ENCODE results near the gene B2M.
"Not testable (repeated sequence)": the region's sequence is repeated elsewhere in the genome, so short reads cannot be mapped to it uniquely, and the experiment has no call there.

B2M gene

GRCh38 chr15:44711096-44711742 lies at the start of gene B2M, which contains the start of gene PATL2:
TSS of gene B2M (plus strand) at chr15:44711517. CDS start at chr15:44711547, 30 bp downstream.
TSS of gene PATL2 (minus strand) at chr15:44711323. CDS start at chr15:44676490, 34,833 bp downstream.
- peak; percentile 94 to 96 (median 95) for DNase-seq (ENCODE audit: low read depth in 3 of 3, low spot score in 1 of 3)

- no peak for DNase-seq (ENCODE audit: low read depth in 3 of 3, low spot score in 1 of 3)
Measured at GRCh38 chr15:44661576-44661975, 49.7 kb upstream of the B2M start.

- DNase-seq (ENCODE audit: low read depth in 3 of 3, low spot score in 1 of 3): peak; percentile 57 to 70 (median 61)
Measured at GRCh38 chr15:44662478-44663409, 48.6 kb upstream of the B2M start.

GRCh38 chr15:44663410-44664308 lies 47.7 kb upstream of the B2M start, which contains the start of gene SPG11:
TSS of gene SPG11 (minus strand) at chr15:44663662. CDS start at chr15:44663647, 15 bp downstream.
- peak; percentile 89 to 94 (median 91) for DNase-seq (ENCODE audit: low read depth in 3 of 3, low spot score in 1 of 3)

- DNase-seq (ENCODE audit: low read depth in 3 of 3, low spot score in 1 of 3): no peak
Measured at GRCh38 chr15:44666210-44667038, 44.9 kb upstream of the B2M start.

- no peak for DNase-seq (ENCODE audit: low read depth in 3 of 3, low spot score in 1 of 3)
Measured at GRCh38 chr15:44667039-44667360, 44.3 kb upstream of the B2M start.

- DNase-seq (ENCODE audit: low read depth in 3 of 3, low spot score in 1 of 3): no peak
Measured at GRCh38 chr15:44668921-44669320, 42.4 kb upstream of the B2M start.

- DNase-seq (ENCODE audit: low read depth in 3 of 3, low spot score in 1 of 3): no peak
Measured at GRCh38 chr15:44670087-44670950, 41.0 kb upstream of the B2M start.

GRCh38 chr15:44673639-44674038 lies 37.7 kb upstream of the B2M start:
- DNase-seq (ENCODE audit: low read depth in 3 of 3, low spot score in 1 of 3): no peak

- DNase-seq (ENCODE audit: low read depth in 3 of 3, low spot score in 1 of 3): no peak
Measured at GRCh38 chr15:44675911-44676310, 35.4 kb upstream of the B2M start.

GRCh38 chr15:44676676-44677075 lies 34.6 kb upstream of the B2M start:
- DNase-seq (ENCODE audit: low read depth in 3 of 3, low spot score in 1 of 3): no peak

- no peak for DNase-seq (ENCODE audit: low read depth in 3 of 3, low spot score in 1 of 3)
Measured at GRCh38 chr15:44682211-44682610, 29.1 kb upstream of the B2M start.

- DNase-seq (ENCODE audit: low read depth in 3 of 3, low spot score in 1 of 3): peak; percentile 43 to 68 (median 56)
Measured at GRCh38 chr15:44682809-44683682, 28.3 kb upstream of the B2M start.

- not testable (repeated sequence) for DNase-seq (ENCODE audit: low read depth in 3 of 3, low spot score in 1 of 3)
Measured at GRCh38 chr15:44689318-44689717, 22.0 kb upstream of the B2M start.

- DNase-seq (ENCODE audit: low read depth in 3 of 3, low spot score in 1 of 3): not testable (repeated sequence)
Measured at GRCh38 chr15:44690245-44690644, 21.1 kb upstream of the B2M start.

GRCh38 chr15:44692659-44693058 lies 18.7 kb upstream of the B2M start:
- DNase-seq (ENCODE audit: low read depth in 3 of 3, low spot score in 1 of 3): no peak

- no peak for DNase-seq (ENCODE audit: low read depth in 3 of 3, low spot score in 1 of 3)
Measured at GRCh38 chr15:44694416-44694815, 16.9 kb upstream of the B2M start.

GRCh38 chr15:44695294-44695693 lies 16.0 kb upstream of the B2M start:
- DNase-seq (ENCODE audit: low read depth in 3 of 3, low spot score in 1 of 3): no peak

Data from stimulated activated CD4-positive, alpha-beta T cell treated with anti-CD3 and anti-CD28 coated beads, TNF-alpha, amount 100 ng/mL, for 1 hour (primary cell).